NB4 (cell line): ENCODE data around the gene COX7A2L.
"Not testable (repeated sequence)": the region's sequence is repeated elsewhere in the genome, so short reads cannot be mapped to it uniquely, and the experiment has no call there.

Experiments
- DNase-seq: peaks from one replicate; pipeline ENCODE4 v3.0.0; 2010; ENCODE audit warnings: low read depth
- H3K4me3 ChIP-seq: one replicate; pipeline ENCODE4 v1.5.1; 2011; ENCODE audit warnings: mild to moderate bottlenecking, low read depth, low read length, moderate library complexity
- MAX ChIP-seq: IDR thresholded peaks from 2 replicates; pipeline ENCODE4 v1.6.1; 2011; ENCODE audit warnings: low read depth, low read length
- MYC ChIP-seq: IDR thresholded peaks from 2 replicates; pipeline ENCODE4 v1.6.1; 2011; ENCODE audit warnings: low read depth, low read length
- POLR2A ChIP-seq: IDR thresholded peaks from 2 replicates; pipeline ENCODE4 v1.6.1; 2011; ENCODE audit warnings: mild to moderate bottlenecking; ENCODE audit not compliant: insufficient read length; ENCODE audit errors: extremely low read depth
- TF ChIP-seq, protein P1 (sequence below): IDR thresholded peaks from one replicate; pipeline ENCODE4 v1.5.1; 2012; ENCODE audit warnings: low read depth, low read length

The COX7A2L gene

GRCh38 chr2:42360890-42361727 lies at the start of gene COX7A2L:
Gene COX7A2L, minus strand, starts transcription at chr2:42361217. Its CDS starts 56 bp downstream, at chr2:42361161.
- peak; percentile 97 for DNase-seq
- TF ChIP-seq MAX (peak; percentile 48), MYC (peak; percentile 46), POLR2A (peak; percentile 47)
- TF ChIP-seq, protein P1, sequence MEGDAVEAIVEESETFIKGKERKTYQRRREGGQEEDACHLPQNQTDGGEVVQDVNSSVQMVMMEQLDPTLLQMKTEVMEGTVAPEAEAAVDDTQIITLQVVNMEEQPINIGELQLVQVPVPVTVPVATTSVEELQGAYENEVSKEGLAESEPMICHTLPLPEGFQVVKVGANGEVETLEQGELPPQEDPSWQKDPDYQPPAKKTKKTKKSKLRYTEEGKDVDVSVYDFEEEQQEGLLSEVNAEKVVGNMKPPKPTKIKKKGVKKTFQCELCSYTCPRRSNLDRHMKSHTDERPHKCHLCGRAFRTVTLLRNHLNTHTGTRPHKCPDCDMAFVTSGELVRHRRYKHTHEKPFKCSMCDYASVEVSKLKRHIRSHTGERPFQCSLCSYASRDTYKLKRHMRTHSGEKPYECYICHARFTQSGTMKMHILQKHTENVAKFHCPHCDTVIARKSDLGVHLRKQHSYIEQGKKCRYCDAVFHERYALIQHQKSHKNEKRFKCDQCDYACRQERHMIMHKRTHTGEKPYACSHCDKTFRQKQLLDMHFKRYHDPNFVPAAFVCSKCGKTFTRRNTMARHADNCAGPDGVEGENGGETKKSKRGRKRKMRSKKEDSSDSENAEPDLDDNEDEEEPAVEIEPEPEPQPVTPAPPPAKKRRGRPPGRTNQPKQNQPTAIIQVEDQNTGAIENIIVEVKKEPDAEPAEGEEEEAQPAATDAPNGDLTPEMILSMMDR, result peak; percentile 5

DNA sequence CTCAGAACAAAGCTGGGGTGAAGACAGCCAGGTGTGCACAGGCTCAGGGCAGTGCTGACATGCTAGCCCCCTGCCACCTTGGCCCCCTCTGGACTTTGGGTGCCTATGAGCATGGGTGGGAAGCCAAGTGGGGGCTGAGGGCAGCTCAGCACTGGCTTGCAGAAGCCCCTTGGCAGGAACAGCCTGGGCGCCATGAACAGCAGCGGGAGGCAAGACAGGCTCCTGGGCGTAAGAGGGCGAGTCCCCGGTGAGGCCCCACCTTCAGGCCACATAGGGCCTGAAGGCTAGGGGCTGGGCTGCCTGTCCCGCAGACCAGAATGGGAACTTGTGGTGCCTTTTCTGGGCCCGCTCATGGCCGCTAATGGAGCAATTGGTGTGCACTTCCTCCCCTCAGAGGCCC lies 47.0 kb upstream of the COX7A2L start:
- H3K4me3 ChIP-seq, result no peak overlapping the region
- TF ChIP-seq, protein P1, result no peak
- TF ChIP-seq MAX (no peak), MYC (no peak), POLR2A (no peak)
- DNase-seq, result no peak

More at GRCh38 chr2:42360890-42361727, at the start of gene COX7A2L:
- H3K4me3 ChIP-seq, result peak within 1 kb of the TSS; percentile 95

GRCh38 chr2:42407476-42407875 lies 46.5 kb upstream of the COX7A2L start:
- no peak overlapping the region for H3K4me3 ChIP-seq
- TF ChIP-seq MYC (no peak), POLR2A (no peak), MAX (no peak)
- TF ChIP-seq, protein P1, result no peak
- DNase-seq, result no peak

- TF ChIP-seq, protein P1, result no peak
- TF ChIP-seq MAX (no peak), POLR2A (no peak), MYC (no peak)
- no peak overlapping the region for H3K4me3 ChIP-seq
- no peak for DNase-seq
These were observed 43.7 kb upstream of the COX7A2L start for GRCh38 chr2:42404676-42405075.

DNA sequence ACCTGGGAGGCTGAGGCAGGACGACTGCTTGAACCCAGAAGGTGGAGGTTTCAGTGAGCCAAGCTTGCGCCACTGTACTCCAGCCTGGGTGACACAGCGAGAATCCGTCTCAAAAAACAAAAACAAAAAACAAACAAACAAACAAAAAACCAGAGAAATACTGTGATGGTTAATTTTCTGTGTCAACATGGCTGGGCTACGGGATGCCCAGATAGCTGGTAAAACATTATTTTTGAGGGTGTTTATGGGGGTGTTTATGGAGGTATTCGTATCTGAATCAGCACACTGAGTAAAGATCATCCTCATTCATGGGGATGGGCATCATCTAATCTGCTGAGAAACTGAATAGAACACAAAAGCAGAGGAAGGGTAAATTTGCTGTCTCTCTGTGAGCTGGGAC lies 40.8 kb upstream of the COX7A2L start:
- no peak for DNase-seq
- no peak overlapping the region for H3K4me3 ChIP-seq
- TF ChIP-seq MYC, result no peak
- TF ChIP-seq POLR2A, result no peak
- no peak for TF ChIP-seq MAX
- TF ChIP-seq, protein P1, result no peak

GRCh38 chr2:42398052-42398451 lies 37.0 kb upstream of the COX7A2L start:
- DNase-seq, result not testable (repeated sequence)

DNA sequence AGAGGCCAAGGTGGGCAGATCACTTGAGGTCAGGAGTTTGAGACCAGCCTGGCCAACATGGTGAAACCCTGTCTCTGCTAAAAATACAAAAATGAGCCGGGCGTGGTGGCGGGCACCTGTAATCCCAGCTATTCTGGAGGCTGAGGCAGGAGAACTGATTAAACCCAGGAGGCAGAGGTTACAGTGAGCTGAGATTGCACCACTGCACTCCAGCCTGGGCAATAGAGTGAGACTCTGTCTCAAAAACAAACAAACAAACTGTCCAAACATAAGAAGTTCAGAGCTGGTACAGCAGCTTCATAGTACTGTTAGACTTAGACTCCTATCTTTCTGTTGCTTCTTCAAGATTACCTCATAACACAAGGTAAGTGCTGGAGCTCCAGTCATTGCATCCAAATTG lies 32.3 kb upstream of the COX7A2L start:
- not testable (repeated sequence) for DNase-seq, H3K4me3 ChIP-seq

More at GRCh38 chr2:42398052-42398451, 37.0 kb upstream of the COX7A2L start:
- not testable (repeated sequence) for H3K4me3 ChIP-seq
